GM18858 (cell line): ENCODE data around the gene SYNE1.
"Not testable (repeated sequence)": the region's sequence is repeated elsewhere in the genome, so short reads cannot be mapped to it uniquely, and the experiment has no call there.

Source experiments
- ATAC-seq: cut with Tn5 transposase; IDR thresholded peaks from one replicate; pipeline ENCODE4 v1.9.1; 2021; ENCODE audit not compliant: unreplicated experiment

SYNE1 gene

GRCh38 chr6:152112491-152113261, 524.5 kb downstream of the SYNE1 start:
- no peak for ATAC-seq

- no peak for ATAC-seq
Observed at GRCh38 chr6:152110886-152111820, 526.0 kb downstream of the SYNE1 start.

- ATAC-seq = no peak
Observed at GRCh38 chr6:152107973-152108372, 529.2 kb downstream of the SYNE1 start.

DNA sequence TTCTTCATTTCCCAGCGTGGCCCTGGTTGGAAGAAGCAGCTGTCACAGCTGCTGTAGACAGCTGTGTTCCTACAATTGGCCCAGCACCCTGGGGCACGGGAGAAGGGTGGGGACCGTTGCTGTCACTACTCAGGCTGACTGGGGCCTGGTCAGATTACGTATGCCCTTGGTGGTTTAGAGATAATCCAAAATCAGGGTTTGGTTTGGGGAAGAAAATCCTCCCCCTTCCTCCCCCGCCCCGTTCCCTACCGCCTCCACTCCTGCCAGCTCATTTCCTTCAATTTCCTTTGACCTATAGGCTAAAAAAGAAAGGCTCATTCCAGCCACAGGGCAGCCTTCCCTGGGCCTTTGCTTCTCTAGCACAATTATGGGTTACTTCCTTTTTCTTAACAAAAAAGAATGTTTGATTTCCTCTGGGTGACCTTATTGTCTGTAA, 537.0 kb downstream of the SYNE1 start:
- ATAC-seq = no peak

- ATAC-seq = no peak
Observed at GRCh38 chr6:152099446-152100182, 537.5 kb downstream of the SYNE1 start.

DNA sequence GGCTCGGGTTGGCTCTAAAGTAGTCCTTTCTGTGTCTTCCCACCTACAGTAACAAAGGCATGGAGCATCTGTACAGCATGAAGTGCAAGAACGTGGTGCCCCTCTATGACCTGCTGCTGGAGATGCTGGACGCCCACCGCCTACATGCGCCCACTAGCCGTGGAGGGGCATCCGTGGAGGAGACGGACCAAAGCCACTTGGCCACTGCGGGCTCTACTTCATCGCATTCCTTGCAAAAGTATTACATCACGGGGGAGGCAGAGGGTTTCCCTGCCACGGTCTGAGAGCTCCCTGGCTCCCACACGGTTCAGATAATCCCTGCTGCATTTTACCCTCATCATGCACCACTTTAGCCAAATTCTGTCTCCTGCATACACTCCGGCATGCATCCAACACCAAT, 538.5 kb downstream of the SYNE1 start:
- ATAC-seq = no peak

GRCh38 chr6:152096863-152097496, 540.2 kb downstream of the SYNE1 start:
- no peak for ATAC-seq

DNA sequence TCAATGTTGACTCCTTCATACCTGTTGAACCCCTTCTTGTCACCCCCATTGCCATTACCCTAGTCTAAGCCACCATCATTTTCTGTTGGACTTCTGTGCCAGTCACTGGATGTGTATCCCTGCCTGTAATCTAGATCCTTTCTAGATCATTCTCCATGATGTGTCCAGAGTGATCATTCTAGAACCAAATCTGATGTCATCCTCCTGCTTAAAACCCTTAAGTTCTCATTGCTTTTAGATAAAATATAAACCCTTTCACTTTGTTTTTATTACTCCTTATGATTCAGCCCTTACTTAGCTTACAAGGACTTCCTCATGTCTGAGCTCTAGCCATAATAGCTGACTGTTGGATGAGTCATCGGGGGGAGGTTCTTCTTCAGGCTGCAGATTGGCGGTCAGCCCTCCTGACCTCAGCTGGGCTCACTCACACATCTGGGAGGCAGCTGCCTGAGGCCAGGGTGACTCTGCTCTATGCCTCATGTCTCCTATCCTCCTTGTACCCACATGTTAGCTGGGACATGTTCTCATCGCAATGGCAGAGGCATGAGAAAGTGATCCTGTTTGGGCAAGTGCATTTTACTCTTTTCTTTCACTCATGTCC, 542.1 kb downstream of the SYNE1 start:
- no peak for ATAC-seq

DNA sequence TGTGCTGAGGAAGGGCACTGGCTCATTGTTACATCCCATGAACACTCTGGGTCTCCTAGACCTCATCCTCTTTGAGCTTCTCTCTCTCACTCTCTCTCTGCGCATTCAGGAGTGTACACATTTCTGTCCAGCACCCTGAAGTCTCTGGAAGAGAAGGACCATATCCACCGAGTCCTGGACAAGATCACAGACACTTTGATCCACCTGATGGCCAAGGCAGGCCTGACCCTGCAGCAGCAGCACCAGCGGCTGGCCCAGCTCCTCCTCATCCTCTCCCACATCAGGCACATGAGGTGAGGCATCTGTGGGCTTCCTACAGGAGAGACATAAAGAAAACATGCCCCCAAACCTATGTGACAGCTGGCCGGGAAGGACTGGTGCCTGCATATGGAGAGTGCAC, 542.9 kb downstream of the SYNE1 start:
- no peak for ATAC-seq

- ATAC-seq = no peak
Observed at GRCh38 chr6:152093711-152094110, 543.5 kb downstream of the SYNE1 start.

GRCh38 chr6:152091851-152092341, 545.3 kb downstream of the SYNE1 start:
- ATAC-seq = no peak

GRCh38 chr6:152091201-152091600, 546.0 kb downstream of the SYNE1 start:
- ATAC-seq = no peak

DNA sequence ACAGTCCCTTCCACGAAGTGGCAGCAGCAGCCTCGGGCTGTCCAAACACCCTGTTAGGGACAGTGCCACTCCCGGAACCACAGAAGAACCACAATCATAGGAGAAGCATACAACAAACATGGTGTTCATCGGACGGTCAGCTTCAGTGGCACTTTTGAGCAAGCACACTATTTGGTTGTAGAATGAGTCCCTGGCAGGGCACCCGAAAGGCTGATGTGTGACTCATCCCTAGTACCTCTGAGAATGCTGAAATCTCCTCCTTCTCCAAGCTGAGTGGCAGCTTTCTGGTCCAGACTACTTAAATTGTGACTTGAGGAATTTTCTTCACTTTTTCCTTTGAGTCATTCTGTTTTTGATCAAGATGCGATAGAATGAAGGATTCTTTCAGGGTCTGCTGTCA, 547.2 kb downstream of the SYNE1 start:
- no peak for ATAC-seq

DNA sequence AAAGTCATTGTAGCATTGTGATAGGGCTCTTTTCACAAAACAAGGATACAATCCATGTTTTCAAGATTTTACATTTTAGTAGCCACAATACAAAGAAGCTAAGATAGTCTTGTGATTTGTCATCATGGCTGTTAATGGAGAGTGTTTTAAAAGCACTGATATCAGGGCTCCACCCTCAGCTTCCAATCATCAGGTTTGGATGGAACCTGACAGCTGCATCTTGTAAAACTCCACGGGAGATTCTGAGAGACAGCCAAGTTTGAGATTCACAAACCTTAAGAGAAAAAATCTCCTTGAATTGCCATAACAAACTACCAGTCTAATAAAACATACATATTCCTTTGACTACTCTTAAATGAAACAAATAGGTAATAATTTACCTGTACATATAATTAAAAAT, 549.5 kb downstream of the SYNE1 start:
- ATAC-seq = no peak

GRCh38 chr6:152087096-152087495, 550.1 kb downstream of the SYNE1 start:
- ATAC-seq = no peak

GRCh38 chr6:152086223-152086873, 550.8 kb downstream of the SYNE1 start:
- no peak for ATAC-seq

DNA sequence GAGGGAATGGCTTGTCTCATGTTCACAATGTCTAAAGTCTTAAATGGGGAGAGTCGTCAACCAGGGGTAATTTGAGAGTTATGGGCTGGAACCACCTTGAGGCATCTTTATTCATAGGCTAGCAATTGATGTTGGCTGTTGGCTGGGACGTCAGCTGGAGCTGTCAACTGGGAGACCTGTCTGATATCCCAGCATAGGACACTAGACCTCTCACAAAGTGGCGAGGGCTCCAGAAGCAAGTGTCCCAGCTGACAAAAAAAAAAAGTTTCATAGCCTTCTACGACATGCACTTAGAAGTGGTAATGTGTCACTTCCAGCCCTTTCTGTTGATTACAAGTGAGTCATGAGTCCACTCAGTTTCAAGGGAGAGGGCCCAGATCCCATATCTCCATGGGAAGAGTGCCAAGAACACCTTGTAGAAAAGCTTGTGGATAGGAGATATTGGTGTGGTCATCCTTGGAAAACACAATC, 551.7 kb downstream of the SYNE1 start:
- no peak for ATAC-seq

GRCh38 chr6:152078804-152079203, 558.4 kb downstream of the SYNE1 start:
- ATAC-seq = no peak

DNA sequence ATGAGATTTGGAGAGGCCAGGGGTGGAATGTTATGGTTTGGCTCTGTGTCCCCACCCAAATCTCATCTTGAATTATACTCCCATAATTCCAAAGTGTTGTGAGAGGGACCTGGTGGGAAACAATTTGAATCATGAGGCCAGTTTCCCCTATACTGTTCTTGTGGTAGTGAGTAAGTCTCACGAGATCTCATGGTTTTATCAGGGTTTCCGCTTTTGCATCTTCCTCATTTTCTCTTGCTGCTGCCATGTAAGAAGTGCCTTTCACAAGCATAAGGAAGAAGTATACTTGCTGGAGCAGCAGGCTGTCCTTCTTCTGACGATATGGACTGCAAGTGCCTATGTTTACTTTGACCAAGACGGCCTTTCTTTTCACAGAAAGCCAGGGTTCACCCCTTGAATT, 559.2 kb downstream of the SYNE1 start:
- no peak for ATAC-seq

- ATAC-seq = not testable (repeated sequence)
Observed at GRCh38 chr6:152076242-152076641, 560.9 kb downstream of the SYNE1 start.
